Calu3 (cell line): ENCODE measurements around the gene POR. TPM values are rescaled to one million over a fixed set of nuclear protein-coding genes. Genes with fewer than 3 reads are reported as not detected.
"Not testable (repeated sequence)": the region's sequence is repeated elsewhere in the genome, so short reads cannot be mapped to it uniquely, and the experiment has no call there.

ENCODE experiments used
- BruUV-seq: library from RNA; stranded (reverse); fragments of 400-500 nt; replicated peaks from 2 replicates; lab custom pipeline; 2021; lab: Mats Ljungman, UMichigan
- CTCF ChIA-PET: fragments of 300-600 bp; sonication (Branson Sonifier 250); formaldehyde crosslinking; loops from one replicate; lab custom pipeline; 2022; ENCODE audit warnings: antibody characterized with exemption; lab: Charles Lee
- DNase-seq: peaks from one replicate; pipeline ENCODE4 v3.0.0; 2022
- H3K27ac Mint-ChIP-seq: one replicate; pipeline ENCODE4 v1.8.0; 2022; ENCODE audit warnings: mixed read lengths; ENCODE audit not compliant: unreplicated experiment
- H3K27me3 Mint-ChIP-seq: one replicate; pipeline ENCODE4 v1.8.0; 2022; ENCODE audit warnings: mixed read lengths; ENCODE audit not compliant: unreplicated experiment
- H3K36me3 Mint-ChIP-seq: one replicate; pipeline ENCODE4 v1.8.0; 2022; ENCODE audit warnings: mild to moderate bottlenecking, moderate library complexity, mixed read lengths; ENCODE audit not compliant: insufficient read depth, unreplicated experiment
- H3K4me1 Mint-ChIP-seq: one replicate; pipeline ENCODE4 v1.8.0; 2022; ENCODE audit warnings: mild to moderate bottlenecking, low read depth, mixed read lengths; ENCODE audit not compliant: unreplicated experiment
- H3K4me3 Mint-ChIP-seq: one replicate; pipeline ENCODE4 v1.8.0; 2022; ENCODE audit warnings: mild to moderate bottlenecking, low read depth, moderate library complexity, mixed read lengths; ENCODE audit not compliant: unreplicated experiment
- H3K9me3 Mint-ChIP-seq: one replicate; pipeline ENCODE4 v1.8.0; 2022; ENCODE audit warnings: low read depth, mixed read lengths; ENCODE audit not compliant: unreplicated experiment
- intact Hi-C: fragments of 100-400 bp; cut with micrococcal nuclease; formaldehyde crosslinking; loops from one replicate; pipeline ENCODE4 v1.10.0; 2022; ENCODE audit not compliant: unreplicated experiment
- total RNA-seq: library from RNA; stranded (reverse); gene quantifications from 2 replicates; pipeline ENCODE4 v1.2.3, GENCODE V29; 2022
- TF ChIP-seq, protein P1 (sequence below): fragments of 200-600 bp; IDR thresholded peaks from one replicate; pipeline ENCODE4 v1.8.0; 2022; ENCODE audit warnings: antibody characterized with exemption; ENCODE audit not compliant: unreplicated experiment

Gene POR
- total RNA-seq, 1 experiment from 2014 or later, result 65.8 TPM

DNA sequence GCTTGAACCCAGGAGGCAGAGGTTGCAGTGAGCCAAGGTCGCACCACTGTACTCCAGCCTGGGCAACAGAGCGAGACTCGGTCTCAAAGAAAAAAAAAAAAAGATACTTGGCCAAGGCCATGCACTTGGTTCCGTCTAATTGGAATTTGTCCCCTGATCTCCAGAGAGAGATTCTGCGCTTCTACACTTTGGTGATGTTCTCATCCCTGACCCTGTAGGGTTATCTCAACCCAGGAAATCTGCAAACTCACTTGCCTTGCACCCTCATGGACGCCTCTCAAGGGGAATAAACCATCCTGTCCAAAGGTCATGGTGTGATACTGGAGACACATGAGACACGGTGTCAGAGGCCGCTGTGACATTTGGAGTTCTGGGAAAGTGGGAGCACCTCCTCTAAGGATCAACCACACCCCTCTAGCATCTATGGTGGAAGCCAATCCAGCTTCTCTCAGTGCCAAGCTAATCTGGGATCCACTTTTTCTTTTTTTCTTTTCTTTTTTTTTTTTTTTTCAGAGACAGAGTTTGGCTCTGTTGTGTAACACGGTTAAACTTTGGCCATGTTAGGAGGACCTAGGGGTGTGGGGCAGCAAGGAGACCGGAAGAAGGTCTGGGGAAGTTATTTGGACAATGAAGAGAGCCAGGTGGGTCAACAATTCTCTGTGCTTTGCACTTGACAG is 7.8 kb upstream of the POR start:
- CTCF ChIA-PET, result no interaction called here
- no TSS peak for BruUV-seq

DNA sequence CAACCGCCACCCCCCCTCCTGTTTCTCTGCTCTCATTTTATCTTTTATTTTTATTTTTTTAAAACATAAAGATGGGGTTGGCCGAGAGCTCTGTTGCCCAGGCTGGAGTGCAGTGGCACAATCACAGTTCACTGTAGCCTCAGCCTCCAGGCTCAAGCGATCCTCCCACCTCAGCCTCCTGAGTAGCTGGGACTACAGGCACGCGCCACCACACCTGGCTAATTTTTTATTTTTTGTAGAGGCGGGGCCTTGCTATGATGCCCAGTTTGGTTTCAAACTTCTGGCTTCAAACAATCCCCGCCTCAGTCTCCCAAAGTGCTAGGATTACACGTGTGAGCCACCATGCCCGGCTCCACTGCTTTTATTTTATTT is 7.3 kb upstream of the POR start:
- H3K9me3 Mint-ChIP-seq, H3K27ac Mint-ChIP-seq, H3K4me1 Mint-ChIP-seq, DNase-seq, H3K4me3 Mint-ChIP-seq, intact Hi-C loops, H3K36me3 Mint-ChIP-seq, BruUV-seq, CTCF ChIA-PET: not testable (repeated sequence)
- H3K27me3 Mint-ChIP-seq, result peaks cover 14% of the 10 kb centered on the region

More for the DNA sequence above, 7.8 kb upstream of the POR start:
- H3K36me3 Mint-ChIP-seq, result no peaks in the 10 kb centered on the region
- H3K27ac Mint-ChIP-seq, result no peak overlapping the region
- no peak overlapping the region for H3K4me3 Mint-ChIP-seq
- H3K9me3 Mint-ChIP-seq, result no peaks in the 10 kb centered on the region
- no peaks in the 10 kb centered on the region for H3K4me1 Mint-ChIP-seq
- intact Hi-C loops, result no loop called here
- H3K27me3 Mint-ChIP-seq, result peaks cover 14% of the 10 kb centered on the region
- TF ChIP-seq, protein P1, sequence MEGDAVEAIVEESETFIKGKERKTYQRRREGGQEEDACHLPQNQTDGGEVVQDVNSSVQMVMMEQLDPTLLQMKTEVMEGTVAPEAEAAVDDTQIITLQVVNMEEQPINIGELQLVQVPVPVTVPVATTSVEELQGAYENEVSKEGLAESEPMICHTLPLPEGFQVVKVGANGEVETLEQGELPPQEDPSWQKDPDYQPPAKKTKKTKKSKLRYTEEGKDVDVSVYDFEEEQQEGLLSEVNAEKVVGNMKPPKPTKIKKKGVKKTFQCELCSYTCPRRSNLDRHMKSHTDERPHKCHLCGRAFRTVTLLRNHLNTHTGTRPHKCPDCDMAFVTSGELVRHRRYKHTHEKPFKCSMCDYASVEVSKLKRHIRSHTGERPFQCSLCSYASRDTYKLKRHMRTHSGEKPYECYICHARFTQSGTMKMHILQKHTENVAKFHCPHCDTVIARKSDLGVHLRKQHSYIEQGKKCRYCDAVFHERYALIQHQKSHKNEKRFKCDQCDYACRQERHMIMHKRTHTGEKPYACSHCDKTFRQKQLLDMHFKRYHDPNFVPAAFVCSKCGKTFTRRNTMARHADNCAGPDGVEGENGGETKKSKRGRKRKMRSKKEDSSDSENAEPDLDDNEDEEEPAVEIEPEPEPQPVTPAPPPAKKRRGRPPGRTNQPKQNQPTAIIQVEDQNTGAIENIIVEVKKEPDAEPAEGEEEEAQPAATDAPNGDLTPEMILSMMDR, result no peak
- DNase-seq, result no peak

DNA sequence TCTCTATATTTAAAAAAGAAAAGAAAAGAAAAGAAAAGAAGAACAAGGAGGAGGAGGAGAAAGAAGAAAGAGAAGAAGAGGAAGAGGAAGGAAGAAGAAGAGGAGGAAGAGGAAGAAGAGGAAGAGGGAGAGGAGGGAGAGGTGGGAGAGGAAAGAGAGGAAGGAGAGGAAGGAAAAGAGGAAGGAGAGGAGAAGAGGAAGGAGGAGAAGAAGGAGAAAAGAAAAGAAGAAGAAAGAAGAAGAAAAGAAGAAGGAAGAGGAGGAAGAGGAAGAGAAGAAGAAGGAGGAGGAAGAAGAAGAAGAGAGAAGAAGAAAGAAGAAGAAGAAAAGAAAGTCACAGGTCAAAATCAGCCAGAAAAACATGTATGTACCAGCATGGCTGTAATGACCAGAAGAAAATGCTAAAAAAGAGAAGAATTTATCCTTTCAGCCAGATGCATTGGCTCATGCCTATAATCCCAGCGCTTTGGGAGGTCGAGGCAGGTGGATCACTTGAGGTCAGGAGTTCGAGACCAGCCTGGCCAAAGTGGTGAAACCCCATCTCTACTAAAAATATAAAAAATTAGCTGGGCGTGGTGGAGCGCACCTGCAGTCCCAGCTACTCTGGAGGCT is 5.3 kb upstream of the POR start:
- Mint-ChIP-seq H3K9me3 (no peaks in the 10 kb centered on the region), H3K36me3 (peaks cover 5% of the 10 kb centered on the region), H3K4me3 (no peak overlapping the region), H3K4me1 (no peaks in the 10 kb centered on the region), H3K27me3 (peaks cover 14% of the 10 kb centered on the region), H3K27ac (no peak overlapping the region)
- BruUV-seq, result no TSS peak
- intact Hi-C loops, result no loop called here
- CTCF ChIA-PET, result no interaction called here
- TF ChIP-seq, protein P1, result no peak
- DNase-seq, result no peak

DNA sequence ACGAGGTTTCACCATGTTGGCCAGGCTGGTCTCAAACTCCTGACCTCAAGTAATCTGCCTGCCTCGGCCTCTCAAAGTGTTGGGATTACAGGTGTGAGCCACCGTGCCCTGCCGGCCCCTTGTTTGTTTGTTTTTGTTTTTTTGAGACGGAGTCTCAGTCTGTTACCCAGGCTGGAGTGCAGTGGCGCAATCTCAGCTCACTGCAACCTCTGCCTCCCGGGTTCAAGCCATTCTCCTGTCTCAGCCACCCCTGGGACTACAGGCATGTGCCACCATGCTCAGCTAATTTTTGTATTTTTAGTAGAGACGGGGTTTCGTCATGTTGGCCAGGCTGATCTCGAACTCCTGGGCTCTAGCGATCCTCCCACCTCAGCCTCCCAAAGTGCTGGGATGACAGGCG is 3.8 kb upstream of the POR start:
- H3K9me3 Mint-ChIP-seq, BruUV-seq, DNase-seq, H3K4me1 Mint-ChIP-seq, intact Hi-C loops, H3K27ac Mint-ChIP-seq, H3K4me3 Mint-ChIP-seq, CTCF ChIA-PET: not testable (repeated sequence)
- peaks cover 14% of the 10 kb centered on the region for H3K27me3 Mint-ChIP-seq
- H3K36me3 Mint-ChIP-seq, result peaks cover 19% of the 10 kb centered on the region

DNA sequence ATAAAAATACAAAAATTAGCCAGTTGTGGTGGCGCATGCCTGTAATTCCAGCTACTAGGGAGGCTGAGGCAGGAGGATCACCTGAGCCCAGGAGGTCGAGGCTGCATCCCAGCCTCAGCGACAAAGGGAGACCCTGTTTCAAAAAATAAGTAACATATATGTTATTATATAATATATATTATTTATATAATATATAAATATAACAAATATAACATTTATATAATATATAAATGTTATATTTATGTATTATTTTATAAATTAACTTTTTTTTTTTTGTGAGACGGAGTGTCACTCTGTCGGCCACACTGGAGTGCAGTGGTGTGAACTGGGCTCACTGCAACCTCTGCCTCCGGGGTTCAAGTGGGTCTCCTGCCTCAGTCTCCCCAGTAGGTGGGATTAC is 1.5 kb upstream of the POR start:
- H3K9me3 Mint-ChIP-seq, result no peaks in the 10 kb centered on the region
- H3K4me1 Mint-ChIP-seq, result no peaks in the 10 kb centered on the region
- H3K27ac Mint-ChIP-seq, result no peak overlapping the region
- H3K4me3 Mint-ChIP-seq, result no peak overlapping the region
- CTCF ChIA-PET, result no interaction called here
- TF ChIP-seq, protein P1, result no peak
- H3K36me3 Mint-ChIP-seq, result peaks cover 19% of the 10 kb centered on the region
- intact Hi-C loops, result no loop called here
- peaks cover 14% of the 10 kb centered on the region for H3K27me3 Mint-ChIP-seq
- no peak for DNase-seq
- no TSS peak for BruUV-seq
